DMS153 treated with DMSO at 0.1 percent for 48 hours (cell line): ENCODE measurements around the gene FOXA3.

Experiments used
- DNase-seq: peaks from one replicate; lab custom pipeline; 2025; ENCODE audit not compliant: unreplicated experiment; lab: John Stamatoyannopoulos, UW

FOXA3 gene

DNA sequence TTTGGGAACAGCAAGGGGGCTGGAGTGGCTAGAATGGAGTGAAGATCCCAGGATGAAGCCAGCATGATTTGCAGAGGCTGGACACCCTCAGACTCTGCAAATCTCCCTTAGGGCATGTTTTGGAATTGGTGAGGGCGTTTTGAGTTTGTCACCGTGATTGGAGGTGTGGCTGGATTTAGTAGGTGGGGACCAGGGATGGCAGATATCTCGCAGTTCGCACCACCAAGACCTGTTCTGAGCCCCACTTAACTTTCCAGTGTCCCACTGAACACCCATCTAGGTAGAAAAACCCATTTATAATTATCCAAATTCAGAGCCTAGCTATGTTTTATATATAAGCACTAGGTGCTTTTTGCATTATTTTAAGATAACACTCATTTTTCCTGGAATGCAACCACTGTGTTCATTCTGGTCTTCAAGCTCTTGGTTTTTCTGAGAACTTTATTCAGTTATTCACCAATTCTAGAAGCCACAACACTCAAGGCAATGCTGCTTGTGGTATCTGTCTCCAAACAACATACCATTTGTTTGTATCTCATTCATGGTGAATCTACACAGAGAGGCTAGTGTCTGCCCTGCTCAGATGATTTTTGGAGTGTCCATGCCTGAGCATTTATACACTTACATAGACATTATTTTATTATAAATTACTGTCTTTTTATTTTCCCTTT, 53.4 kb downstream of the FOXA3 start:
- no peak for DNase-seq

GRCh38 chr19:45918721-45919120, 54.6 kb downstream of the FOXA3 start:
- DNase-seq, result no peak

GRCh38 chr19:45919678-45920077, 55.6 kb downstream of the FOXA3 start:
- no peak for DNase-seq

DNA sequence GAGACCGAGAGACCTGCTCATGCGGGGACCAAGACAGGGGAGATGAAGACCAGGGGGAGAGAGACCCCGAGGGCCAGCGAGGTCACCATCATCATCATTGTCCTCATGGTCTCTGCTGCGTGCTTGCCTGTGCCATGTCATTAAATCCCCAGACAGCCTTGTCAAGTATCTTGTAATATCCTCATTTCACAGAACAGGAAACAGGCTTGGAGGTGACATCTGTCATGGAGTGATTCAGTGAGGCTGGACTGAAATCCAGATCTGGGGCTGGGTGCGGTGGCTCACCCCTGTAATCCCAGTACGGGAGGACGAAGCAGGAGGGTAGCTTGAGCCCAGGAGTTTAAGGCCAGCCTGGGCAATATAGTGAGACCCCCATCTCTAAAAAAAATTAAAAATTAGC, 56.3 kb downstream of the FOXA3 start:
- no peak for DNase-seq

DNA sequence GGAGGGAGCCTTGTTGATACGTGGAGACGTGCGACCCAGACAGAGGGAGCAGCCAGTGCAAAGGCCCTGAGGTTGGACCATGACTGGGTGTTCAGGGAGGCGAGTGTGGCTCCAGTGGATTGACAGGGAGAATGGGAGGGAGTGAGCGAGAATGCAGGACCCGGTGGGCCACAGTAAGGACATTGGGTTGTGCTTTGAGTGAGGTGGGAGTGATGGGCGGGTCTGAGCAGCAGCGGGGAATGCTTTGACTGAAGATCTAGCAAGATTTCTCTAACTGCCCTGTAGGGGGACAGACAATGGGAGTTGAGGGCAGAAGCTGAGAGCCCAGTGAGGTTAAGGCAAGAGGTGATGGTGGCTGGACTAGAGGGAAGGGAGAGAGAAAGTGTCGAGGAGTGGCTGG, 58.2 kb downstream of the FOXA3 start:
- no peak for DNase-seq
